ENCODE measurements around the gene SRCAP.

The SRCAP gene

DNA sequence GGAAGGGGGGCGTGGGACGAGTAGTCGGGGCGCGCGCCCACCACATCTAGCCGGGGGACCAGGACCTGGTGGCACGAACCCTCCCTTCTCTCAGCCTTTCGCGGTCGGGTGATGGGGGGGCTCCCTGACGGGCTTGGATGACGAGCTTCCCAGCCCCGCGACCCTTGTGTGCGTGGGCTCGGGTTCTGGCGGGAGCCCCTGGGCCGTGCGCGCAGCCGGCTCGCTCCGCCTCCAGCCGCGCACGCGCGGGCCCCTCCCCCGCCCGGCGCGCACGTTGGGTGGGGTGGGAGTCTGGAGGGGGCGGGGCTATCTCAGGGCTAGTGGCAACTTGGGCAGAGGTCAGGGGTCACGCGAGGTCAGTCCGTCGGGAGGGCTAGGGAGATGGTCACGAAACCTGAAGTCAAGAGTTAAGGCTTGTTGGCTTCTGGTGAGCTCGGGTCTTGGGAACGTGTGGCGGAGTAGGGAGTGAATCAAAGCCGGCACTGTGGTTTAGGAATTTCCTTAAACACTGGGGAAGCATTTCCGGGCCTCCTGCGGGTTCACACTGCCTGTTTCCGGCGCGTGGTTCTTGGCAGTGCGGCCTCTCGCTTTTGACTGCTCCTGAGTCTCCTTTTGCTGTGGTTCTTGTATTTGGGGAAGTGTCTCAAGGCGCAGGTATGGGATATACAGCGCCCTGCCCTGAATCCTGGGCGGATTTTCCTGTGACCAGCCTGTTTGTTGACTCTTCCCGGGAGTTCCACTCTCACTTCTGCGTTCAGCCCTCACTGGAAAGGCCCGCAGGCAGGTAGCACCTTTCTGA, at the start of gene SRCAP:
Gene SRCAP, plus strand, starts transcription at position 356 of the 799 bp plus-strand sequence. CDS start 1,654 bp downstream, outside the sequence.
- DNase-seq, result peak; percentile 52

DNA sequence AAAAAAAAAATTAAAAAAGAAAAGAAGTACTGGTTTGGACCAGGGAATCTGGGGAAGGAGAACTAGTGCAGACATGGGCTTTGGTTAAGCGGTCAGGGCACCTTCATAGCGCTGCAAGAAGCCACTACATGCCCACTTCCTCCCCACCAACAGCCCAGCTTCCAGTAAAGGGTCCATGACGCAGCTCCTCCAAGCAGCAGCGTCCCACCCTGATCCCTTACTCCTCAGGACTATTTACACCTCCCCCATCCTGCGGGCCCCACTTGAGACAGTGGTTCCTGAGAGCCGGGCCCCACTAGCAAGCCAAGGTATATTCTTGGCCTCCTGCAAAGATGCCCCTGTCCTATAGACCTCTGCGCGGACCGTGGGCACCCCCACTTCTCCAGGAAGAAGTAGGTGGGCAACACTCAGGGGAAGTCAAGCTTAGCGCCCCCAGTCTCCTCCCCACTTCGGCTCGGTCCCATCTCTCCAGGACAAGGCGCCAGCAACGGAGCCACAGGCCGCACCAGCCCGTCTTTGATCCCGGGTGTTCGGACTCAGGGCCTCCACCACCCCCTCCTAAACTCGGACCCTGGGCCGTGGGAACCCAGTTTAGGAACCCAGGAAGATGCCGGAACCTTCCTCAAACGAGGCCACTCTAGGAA, 49.1 kb upstream of the SRCAP start:
- DNase-seq, result no peak

DNA sequence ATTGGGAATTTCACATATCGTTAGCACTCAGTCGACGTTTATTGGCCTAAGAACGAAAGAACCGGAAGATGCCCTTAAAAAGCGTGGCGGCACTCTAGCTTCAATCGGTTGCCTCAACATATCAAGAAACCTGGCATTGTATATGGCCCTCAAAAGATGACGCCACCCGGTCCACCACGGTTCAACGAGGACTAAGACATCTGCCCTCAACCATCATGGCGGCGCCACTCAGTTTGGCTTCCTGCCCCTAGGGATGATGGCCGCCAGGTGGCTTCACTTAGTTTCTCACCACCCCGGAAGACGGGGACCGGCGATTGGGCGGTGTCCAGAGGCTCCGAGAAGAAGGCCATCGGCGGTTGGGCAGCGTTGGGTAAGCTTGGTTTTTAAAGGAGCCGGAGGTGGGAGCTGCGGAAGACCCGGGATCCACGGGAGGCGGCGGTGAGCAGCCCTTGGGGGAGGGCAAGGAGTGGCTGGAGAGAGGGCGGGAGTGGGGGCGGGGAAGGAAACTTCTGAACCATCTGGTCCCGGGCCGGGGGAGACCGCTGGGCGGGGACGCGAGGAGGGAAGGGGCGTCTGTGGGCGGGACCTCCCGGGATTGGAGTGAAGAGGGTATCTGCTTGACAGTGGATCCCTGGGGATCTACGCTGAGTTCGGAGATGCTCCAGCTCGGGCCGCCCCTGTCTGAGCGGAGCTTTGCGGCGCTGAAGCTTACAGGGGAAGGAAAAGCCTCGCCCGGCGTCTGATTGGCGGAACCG, 48.4 kb upstream of the SRCAP start, which contains the start of gene PRR14:
Gene PRR14, plus strand, starts transcription at position 592 of the 755 bp plus-strand sequence. CDS start 686 bp downstream, outside the sequence.
- DNase-seq, result peak; percentile 97

DNA sequence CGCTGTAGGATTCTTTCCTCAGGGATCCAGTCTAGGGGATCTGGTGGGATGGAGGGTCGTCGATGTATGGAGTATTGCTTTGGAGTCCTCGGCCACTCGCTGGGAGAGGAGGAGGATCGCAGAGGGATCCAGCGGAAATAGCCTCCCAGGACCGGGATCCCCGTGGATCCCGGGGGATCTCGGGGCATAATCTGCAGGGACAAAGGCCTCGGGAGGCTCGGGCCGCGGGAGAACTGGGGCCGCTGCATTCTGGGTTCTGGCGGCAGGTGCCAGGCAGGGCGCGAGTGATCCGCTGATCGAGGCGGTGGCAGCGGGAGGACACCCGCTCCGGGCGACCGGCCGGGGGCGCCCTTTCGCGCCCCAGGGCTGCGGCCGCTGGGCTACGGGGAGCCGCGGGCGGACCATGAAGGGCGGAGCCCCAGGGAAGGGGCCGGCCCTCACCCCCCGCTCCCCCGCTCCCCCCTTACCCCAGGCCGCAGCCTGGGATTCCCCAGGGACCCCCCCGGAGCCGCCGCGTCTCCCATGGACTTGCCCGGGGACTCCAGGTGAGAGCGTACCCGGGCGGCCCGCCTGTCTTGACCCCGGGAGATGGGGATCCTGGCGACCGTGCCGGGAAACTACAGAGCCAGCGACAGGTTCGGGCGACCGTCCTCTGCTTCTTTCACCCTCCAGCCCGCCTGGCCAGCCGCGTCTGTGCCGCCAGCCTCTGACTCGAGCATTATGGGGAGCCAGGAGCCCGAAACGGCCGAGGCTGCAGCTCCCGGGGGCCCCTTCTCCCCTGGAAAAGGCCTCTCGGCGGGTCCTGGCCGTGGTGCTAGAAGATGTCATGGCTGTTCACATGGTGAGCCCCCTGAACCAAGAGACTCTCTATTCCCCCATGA, 47.6 kb upstream of the SRCAP start:
- peak; percentile 23 for DNase-seq

DNA sequence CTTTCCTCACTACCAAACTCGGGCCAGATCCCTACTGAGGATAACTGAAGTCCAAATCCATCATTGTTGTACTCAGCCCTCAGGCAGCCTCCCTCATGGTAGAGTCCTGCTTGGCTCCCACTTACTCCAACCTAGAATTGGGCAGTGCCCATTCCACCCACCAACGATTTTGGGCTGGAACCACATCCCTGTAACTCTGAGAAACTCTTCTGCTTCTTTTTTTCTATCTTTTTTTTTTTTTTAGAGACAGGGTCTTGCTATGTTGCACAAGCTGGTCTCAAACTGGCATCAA, 47.0 kb upstream of the SRCAP start:
- DNase-seq, result no peak

DNA sequence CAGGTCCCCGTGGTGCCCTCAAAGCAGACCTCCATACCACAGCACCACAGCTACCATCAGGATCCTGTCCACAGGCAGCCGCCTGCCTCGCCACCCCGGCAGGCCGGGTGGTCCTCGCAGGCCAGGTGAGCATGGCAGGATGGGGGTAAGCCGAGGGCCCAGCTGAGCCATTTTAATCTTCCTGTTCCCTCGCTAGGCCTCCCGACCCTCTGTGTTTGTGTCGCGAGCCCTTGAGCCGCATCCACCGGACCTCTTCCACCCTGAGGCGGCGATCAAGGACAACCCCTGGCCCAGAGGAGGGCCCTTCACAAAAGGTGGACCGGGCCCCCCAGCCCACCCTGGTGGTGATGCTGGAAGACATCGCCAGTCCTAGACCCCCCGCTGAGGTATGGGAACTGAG, 46.3 kb upstream of the SRCAP start:
- no peak for DNase-seq

DNA sequence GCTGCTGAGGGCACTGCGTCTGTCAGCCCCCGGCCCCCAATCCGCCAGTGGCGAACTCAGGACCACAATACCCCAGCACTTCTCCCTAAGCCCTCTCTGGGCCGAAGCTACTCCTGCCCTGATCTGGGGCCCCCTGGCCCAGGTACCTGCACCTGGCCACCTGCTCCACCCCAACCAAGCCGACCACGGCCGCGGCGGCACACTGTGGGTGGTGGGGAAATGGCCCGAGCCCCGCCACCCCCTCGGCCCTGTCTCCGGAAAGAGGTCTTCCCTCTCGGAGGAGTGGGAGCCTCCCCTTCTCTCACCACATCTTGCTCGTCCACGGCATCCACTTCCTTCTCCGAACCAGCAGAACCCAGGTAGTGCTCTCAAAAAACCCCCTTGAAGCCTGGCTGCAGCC, 44.1 kb upstream of the SRCAP start:
- DNase-seq, result no peak

DNA sequence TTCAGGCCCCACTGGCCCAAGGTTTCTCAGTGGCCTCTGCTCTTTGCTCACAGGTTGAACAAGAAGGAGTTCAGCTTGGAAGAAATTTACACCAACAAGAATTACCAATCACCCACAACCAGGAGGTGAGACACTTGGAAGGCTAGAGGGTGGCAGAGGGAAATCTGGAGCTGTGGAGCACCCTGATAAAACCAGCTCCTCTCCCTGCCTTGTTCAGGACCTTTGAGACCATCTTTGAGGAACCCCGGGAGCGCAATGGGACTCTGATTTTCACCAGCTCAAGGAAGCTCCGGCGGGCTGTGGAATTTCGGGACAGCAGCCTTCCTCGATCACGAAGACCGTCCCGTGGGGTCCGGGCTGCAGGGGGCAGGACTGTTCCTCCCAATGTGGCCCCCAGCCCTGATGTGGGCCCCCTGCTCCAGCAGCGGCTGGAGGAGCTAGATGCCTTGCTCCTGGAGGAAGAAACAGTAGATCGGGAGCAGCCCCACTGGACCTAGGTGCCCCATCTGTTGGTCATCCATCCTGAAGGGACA, 43.1 kb upstream of the SRCAP start:
- DNase-seq, result no peak

DNA sequence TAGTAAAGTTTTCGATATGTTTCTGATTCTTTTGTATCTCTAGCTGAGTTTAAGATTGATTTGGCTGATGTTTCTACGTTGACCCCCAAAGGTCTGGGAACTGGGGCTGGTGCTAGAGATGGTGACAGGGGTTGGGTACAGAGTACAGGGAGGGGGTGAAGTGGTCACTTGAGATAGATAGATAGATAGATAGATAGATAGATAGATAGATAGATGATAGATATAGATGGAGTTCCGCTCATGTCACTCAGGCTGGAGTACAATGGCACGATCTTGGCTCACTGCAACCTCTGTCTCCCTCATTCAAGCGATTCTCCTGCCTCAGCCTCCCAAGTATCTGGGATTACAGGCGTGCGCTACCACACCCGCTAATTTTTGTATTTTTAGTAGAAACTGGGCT, 42.6 kb upstream of the SRCAP start:
- DNase-seq, result no peak

DNA sequence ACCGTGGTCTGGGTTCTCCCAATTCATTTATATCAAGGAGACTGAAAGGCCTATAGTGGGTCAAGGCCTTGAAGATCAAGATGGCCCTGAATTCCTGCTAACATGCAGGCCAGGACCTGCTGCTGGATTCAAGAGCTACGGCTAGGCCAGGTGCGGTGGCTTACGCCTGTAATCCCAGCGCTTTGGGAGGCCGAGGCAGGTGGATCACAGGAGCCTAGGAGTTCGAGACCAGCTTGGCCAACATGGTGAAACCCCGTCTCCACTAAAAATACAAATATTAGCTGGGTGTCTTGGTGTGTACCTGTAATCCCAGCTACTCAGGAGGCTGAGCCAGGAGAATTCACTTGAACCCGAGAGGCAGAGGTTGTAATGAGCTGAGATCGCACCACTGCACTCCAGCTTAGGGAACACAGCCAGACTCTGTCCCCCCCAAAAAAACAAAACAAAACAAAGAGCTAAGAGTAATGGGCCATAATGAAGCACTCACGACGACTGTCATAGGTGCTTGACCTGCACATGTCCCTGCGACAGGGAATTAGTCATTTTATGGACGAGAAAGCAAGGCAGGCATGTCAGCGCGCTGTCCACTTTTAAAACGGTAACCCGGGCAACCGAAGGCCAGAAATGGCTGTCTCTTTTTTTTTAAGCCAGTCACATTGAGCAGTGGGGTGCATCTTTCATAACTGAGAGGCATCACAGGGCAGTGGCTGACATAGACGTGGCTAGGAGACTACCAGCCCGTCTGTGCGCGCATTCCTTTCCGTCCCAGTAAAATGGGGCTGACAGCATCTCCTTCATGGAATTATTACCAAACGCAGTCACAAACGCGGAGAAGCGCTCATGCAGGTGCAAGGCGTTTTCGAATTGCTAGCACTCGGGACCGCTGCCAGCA, 41.8 kb upstream of the SRCAP start:
- no peak for DNase-seq

DNA sequence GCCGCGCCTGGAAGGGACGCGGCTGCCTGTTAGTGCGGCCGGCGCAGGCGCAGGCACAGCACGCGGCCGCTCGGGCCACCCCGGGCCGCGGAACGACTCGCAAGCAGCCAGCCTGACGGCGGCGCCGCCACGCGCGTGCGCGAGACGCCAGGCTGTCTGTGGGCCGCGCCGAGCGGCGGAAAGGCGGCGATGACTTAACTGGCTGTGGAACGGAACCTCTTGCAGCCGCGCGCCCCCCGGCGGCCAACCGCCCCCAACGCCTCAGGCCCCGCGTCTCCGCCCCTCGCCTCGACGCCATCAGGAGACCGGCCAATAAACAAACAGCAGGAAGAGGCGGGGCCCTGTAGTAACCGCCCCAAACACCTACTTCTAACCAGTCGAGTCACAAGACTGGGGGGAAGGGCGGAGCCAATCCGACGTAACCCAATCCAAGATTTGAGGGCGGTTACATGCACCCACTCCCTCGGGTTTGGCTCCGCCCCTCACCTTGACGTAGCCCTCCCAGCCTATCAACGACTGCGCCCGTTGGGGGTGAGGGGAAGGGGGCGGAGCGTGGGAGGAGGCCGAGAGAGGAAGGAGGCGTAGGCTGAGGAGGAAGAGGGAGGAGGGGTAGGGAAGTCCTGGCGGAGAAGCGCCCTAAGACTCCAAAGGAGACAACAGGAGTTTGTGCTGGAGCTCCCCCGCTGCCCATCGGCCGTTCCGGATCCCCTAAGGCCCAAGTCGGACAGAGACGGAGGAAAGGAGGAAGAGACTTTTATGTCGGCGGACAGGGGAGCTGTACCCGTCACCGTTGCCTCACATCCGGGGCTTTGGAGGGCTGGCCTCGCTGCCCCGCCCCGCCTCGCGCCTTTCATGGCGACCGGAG, 40.9 kb upstream of the SRCAP start, which contains the start of gene FBRS:
Gene FBRS, plus strand, starts transcription at position 566 of the 865 bp plus-strand sequence. CDS start 1,088 bp downstream, outside the sequence.
- peak; percentile 99 for DNase-seq

DNA sequence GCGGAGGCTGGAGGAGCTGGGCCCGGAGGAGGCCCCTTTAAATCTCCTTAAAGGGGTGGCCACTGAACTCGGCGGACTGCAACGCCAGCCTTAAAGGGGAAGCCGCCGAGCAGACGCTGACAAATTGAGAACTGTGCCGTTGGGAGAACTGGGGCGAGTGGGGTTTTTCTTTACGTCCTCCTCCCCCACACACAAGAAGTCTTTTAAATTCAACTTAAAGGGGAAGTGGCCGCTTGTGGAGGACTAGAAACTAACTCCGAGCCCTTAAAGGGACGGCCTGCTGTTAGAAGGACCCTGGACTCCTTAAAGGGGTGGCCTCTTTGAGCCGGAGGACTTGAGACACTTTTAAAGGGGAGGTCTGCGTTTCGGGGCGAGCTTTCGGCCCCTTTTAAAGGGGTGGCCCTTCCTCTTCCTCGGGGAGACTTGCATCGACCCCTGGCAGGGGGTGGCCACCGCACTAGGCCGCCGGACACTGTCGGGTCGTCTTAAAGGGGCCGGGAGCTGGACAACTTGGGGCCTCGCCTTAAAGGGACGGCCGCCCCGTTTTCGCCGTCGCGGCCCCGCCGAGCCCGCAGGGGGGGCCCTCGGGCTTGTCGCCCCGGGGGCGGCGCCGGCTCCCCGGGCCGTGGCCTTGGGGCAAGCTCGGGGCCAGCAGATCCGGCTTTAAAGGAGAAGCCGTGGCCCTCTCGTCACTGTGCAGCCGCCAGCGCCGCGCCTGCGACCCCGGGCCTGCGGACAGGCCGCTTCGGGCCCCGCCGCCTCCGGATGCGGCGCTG, 40.1 kb upstream of the SRCAP start:
- DNase-seq, result peak; percentile 95

DNA sequence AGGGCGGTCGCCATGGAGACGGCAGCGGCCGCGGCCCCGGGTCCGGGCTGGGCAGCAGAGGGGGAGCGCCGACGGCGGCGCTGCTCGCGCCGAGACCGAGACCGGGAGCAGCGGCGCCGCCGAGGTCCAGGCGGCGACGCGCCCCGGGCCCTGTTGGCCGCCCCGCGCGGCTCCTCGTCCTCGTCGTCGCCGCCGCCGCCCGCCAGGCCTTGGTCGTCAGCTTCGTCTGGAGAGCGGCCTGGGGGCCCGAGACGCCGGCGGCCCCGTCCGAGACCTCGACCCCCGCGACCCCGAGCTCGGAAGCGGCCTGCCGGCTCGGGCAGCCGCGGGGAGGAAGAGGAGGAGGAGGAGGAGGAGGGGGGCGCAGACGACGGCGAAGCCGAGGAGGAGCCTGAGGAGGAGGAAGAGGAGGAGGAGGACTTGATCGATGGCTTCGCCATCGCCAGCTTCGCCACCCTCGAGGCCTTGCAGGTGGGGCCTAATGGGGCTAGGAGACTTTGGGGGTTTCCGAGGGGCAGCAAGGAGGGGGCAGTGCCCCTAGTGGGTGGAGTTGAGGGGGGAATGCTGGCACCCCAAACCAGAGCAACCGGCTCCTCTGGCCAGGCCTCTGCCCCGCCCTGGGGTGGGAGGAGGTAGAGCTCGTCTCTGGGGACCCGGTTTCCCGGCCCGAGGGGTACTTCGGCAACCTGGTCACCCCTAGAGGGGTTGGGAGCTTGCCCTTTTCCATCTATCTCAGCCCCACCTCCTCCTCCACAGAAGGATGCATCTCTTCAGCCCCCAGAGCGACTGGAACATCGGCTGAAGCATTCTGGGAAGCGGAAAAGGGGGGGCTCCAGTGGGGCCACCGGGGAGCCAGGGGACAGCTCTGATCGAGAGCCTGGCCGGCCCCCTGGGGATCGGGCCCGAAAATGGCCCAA, 39.2 kb upstream of the SRCAP start:
- no peak for DNase-seq

DNA sequence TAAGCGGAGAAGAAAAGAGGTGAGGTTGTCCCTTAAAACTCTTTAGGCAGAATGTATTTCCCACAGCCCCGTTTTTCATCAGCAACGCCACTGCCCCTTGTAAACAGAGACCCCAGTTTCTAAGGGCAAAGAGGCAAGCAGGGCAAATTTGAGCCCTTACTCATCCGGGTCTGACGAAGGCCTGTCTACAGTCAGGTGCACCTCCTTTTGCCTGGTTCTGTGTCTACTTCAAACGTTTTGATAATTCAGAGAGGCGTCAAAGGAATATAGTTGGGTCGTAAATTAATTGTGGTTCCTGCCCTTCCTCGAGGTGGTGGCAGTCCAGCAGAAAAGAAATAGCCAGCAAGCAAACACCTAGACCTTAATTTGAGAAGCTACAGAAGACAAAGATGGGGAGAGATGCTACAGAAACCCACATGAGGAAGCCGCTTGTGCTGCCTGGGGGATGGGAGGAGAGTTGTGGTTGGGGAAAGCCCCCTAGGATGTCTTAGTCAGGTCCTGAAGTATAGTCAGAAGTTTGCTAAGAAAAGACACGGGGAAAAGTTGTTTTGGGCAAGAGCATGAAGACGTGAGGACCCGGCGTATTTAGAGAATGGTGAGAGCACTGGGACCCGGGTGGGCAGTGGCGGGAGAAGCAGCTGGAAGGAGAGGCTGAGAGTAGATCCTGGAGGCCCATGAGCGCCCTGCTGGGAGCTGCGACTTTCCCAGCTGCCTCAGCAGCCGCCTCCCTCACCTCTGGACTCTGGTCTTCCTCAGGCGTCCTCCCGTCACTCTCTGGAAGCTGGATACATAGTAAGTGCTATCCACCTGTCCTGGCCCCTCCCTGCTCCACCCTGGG, 38.3 kb upstream of the SRCAP start:
- DNase-seq, result no peak

DNA sequence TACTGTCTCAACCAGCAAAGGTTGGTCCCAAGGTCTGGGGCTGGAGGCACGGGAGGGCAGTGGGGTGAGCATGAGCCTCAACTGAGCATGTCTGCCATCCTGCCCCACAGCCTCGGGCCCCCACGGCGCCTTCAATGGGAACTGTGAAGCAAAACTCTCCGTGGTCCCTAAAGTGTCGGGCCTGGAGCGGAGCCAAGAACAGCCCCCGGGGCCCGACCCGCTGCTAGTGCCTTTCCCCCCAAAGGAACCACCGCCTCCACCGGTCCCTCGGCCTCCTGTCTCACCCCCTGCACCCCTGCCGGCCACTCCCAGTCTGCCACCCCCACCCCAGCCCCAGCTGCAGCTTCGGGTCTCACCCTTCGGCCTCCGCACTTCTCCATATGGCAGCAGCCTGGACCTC, 36.5 kb upstream of the SRCAP start:
- DNase-seq, result no peak

DNA sequence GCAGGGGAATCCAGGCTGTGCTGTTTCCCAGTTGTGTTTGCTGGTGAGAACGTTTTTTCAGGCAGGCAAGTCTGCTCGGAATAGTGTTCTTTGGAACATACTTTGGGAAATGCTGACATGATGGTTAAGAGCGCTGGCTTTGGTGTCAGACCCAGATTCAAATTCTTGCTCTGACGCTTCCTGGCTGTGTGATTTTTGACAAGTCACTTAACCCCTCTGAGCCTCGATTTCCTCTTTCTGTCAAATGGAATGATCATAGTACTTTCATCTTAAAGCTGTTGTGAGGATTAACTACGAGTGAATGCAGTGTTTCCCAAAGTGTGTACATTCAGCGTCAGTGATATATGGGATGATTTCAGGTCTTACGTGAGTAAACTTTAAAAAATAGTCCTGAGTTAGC, 35.9 kb upstream of the SRCAP start:
- DNase-seq, result no peak

DNA sequence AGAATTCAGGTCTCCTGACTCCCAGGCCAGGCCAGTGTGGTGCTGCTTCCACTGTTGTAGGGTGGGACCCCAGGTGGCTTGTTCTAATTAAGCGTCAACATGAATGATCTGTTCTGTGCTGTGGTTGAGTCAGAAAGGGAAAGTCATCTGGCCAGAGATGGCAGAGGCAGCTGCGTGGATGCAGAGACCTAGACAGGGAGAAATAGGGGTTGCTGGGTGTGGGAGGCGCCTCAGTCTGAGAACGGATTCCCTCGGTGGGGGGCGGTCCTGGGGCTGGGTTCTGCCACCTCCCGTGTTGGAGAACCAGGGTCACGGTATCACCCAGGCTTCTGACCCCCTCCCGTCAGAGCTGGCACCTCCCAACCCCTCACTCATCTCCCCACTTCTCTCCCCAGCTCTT, 35.2 kb upstream of the SRCAP start:
- DNase-seq, result no peak

Data from NCI-H526 treated with DMSO at 0.1 percent for 48 hours (cell line).